ENCODE results near the gene BANF2. TPM values are rescaled to one million over a fixed set of nuclear protein-coding genes. Genes with fewer than 3 reads are reported as not detected.

The BANF2 gene
- polyA plus RNA-seq, 3 donors = not detected

GRCh38 chr20:17726902-17727301 is 27.1 kb downstream of the BANF2 start:
- Mint-ChIP-seq H3K27ac (no peak overlapping the region), H3K4me3 (no peak overlapping the region), H3K4me1 (no peaks in the 10 kb centered on the region), H3K36me3 (no peaks in the 10 kb centered on the region), H3K27me3 (ENCODE audit: low read depth in 3 of 3) (peaks cover 7 to 11% (median 8%) of the 10 kb centered on the region in 3 donors), H3K9me3 (no peaks in the 10 kb centered on the region)
- no peak for DNase-seq
- Histone ChIP-seq H3K79me2 (ENCODE audit: insufficient read depth, low read length) (no peaks in the 10 kb centered on the region), H4K20me1 (ENCODE audit: insufficient read depth, low read length) (no peaks in the 10 kb centered on the region), H3K4me1 (ENCODE audit: control insufficient read depth in 1 of 2, insufficient read depth in 2 of 2, low read length in 2 of 2) (no peaks in the 10 kb centered on the region), H3K9me3 (replicated peaks in 1 of 2; ENCODE audit: control insufficient read depth in 1 of 2, insufficient read depth in 1 of 2, low read length in 2 of 2) (no peaks in the 10 kb centered on the region), H3K9ac (ENCODE audit: insufficient read depth, low read length, poor library complexity, severe bottlenecking) (no peak overlapping the region), H3K27ac (ENCODE audit: low read depth in 1 of 2, low read length in 2 of 2) (no peak overlapping the region), H3K4me2 (replicated peaks; ENCODE audit: extremely low read depth, low read length, poor library complexity, severe bottlenecking) (no peak overlapping the region), H2AFZ (ENCODE audit: insufficient read depth, low read depth, low read length, poor library complexity, severe bottlenecking) (no peak overlapping the region), H3K4me3 (replicated peaks in 1 of 3; ENCODE audit: low read depth in 2 of 3, low read length in 3 of 3) (no peak overlapping the region), H3K36me3 (replicated peaks in 1 of 2; ENCODE audit: control insufficient read depth in 1 of 2, insufficient read depth in 2 of 2, low read length in 2 of 2) (no peaks in the 10 kb centered on the region), H3K27me3 (ENCODE audit: control insufficient read depth in 2 of 2, insufficient read depth in 2 of 2, low read length in 2 of 2) (no peaks in the 10 kb centered on the region)
- 94% methylated on average over 3 of the region's 4 CpGs for WGBS (ENCODE audit: insufficient coverage)
- intact Hi-C loops (cut with micrococcal nuclease) = no loop called here
- TF ChIP-seq CTCF (IDR thresholded peaks at IDR 0.05) = no peak

GRCh38 chr20:17727351-17727750 is 27.6 kb downstream of the BANF2 start:
- Histone ChIP-seq H3K79me2 (ENCODE audit: insufficient read depth, low read length) (no peaks in the 10 kb centered on the region), H3K9ac (ENCODE audit: insufficient read depth, low read length, poor library complexity, severe bottlenecking) (no peak overlapping the region), H3K9me3 (replicated peaks in 1 of 2; ENCODE audit: control insufficient read depth in 1 of 2, insufficient read depth in 1 of 2, low read length in 2 of 2) (no peaks in the 10 kb centered on the region), H4K20me1 (ENCODE audit: insufficient read depth, low read length) (no peaks in the 10 kb centered on the region), H3K4me3 (replicated peaks in 1 of 3; ENCODE audit: low read depth in 2 of 3, low read length in 3 of 3) (no peak overlapping the region), H3K4me2 (replicated peaks; ENCODE audit: extremely low read depth, low read length, poor library complexity, severe bottlenecking) (no peak overlapping the region), H3K27ac (ENCODE audit: low read depth in 1 of 2, low read length in 2 of 2) (no peak overlapping the region), H3K27me3 (ENCODE audit: control insufficient read depth in 2 of 2, insufficient read depth in 2 of 2, low read length in 2 of 2) (no peaks in the 10 kb centered on the region), H3K4me1 (ENCODE audit: control insufficient read depth in 1 of 2, insufficient read depth in 2 of 2, low read length in 2 of 2) (no peaks in the 10 kb centered on the region), H3K36me3 (replicated peaks in 1 of 2; ENCODE audit: control insufficient read depth in 1 of 2, insufficient read depth in 2 of 2, low read length in 2 of 2) (no peaks in the 10 kb centered on the region), H2AFZ (ENCODE audit: insufficient read depth, low read depth, low read length, poor library complexity, severe bottlenecking) (no peak overlapping the region)
- DNase-seq = no peak
- WGBS (ENCODE audit: insufficient coverage) = 95% methylated on average over 10 of the region's 10 CpGs
- no peaks in the 10 kb centered on the region for H3K36me3 Mint-ChIP-seq
- intact Hi-C loops (cut with micrococcal nuclease) = no loop called here
- H3K27me3 Mint-ChIP-seq (ENCODE audit: low read depth in 3 of 3) = peaks cover 7 to 10% (median 8%) of the 10 kb centered on the region in 3 donors
- no peaks in the 10 kb centered on the region for H3K4me1 Mint-ChIP-seq
- TF ChIP-seq CTCF (IDR thresholded peaks at IDR 0.05) = no peak
- no peaks in the 10 kb centered on the region for H3K9me3 Mint-ChIP-seq
- H3K4me3 Mint-ChIP-seq = no peak overlapping the region
- no peak overlapping the region for H3K27ac Mint-ChIP-seq
